KBM-7 (cell line): Measurements from ENCODE around the gene UQCR10.
A peak's percentile ranks its signal among the peaks of the same experiment; 100 is the strongest.

Experiments used
- DNase-seq: peaks from one replicate; pipeline ENCODE4 v3.0.0-alpha.2; 2015
- in situ Hi-C: fragments of 300-500 bp; cut with MboI; formaldehyde crosslinking; loops from 2 replicates; pipeline ENCODE4 v1.14.3; 2020; ENCODE audit warnings: low sequenced_read_pairs, low pct_unique_long_range_greater_than_20kb, mixed read lengths

The UQCR10 gene

GRCh38 chr22:29756341-29756740 lies 10.8 kb upstream of the UQCR10 start:
- in situ Hi-C loops: no loop called here
- no peak for DNase-seq

GRCh38 chr22:29757096-29757495 lies 10.1 kb upstream of the UQCR10 start:
- in situ Hi-C loops: no loop called here
- no peak for DNase-seq

- in situ Hi-C loops: no loop called here
- DNase-seq: no peak
Measured at GRCh38 chr22:29758068-29758622, 9.0 kb upstream of the UQCR10 start.

- no peak for DNase-seq
- in situ Hi-C loops: no loop called here
Measured at GRCh38 chr22:29758959-29759358, 8.2 kb upstream of the UQCR10 start.

- DNase-seq: no peak
- in situ Hi-C loops: no loop called here
Measured at GRCh38 chr22:29762263-29762662, 4.9 kb upstream of the UQCR10 start.

- in situ Hi-C loops: no loop called here
- no peak for DNase-seq
Measured at GRCh38 chr22:29765905-29766631, 1.1 kb upstream of the UQCR10 start.

- in situ Hi-C loops: no loop called here
Measured at GRCh38 chr22:29766632-29767170, 468 bp upstream of the UQCR10 start, which contains the start of gene ZMAT5. Gene ZMAT5 (minus strand): TSS chr22:29767007. CDS start chr22:29748544, 18,463 bp downstream.

GRCh38 chr22:29768052-29768693 lies 1.0 kb downstream of the UQCR10 start:
- in situ Hi-C loops: no loop called here
- DNase-seq: no peak

More at GRCh38 chr22:29766632-29767170, 468 bp upstream of the UQCR10 start, which contains the start of gene ZMAT5:
- DNase-seq: peak; percentile 98

GRCh38 chr22:29769723-29770321 lies 2.7 kb downstream of the UQCR10 start:
- no peak for DNase-seq
- in situ Hi-C loops: no loop called here

- DNase-seq: peak; percentile 43
- in situ Hi-C loops: no loop called here
Measured at GRCh38 chr22:29772170-29772641, 5.0 kb downstream of the UQCR10 start.

- in situ Hi-C loops: no loop called here
- DNase-seq: no peak
Measured at GRCh38 chr22:29773233-29773632, 6.1 kb downstream of the UQCR10 start.

GRCh38 chr22:29780220-29780619 lies 13.1 kb downstream of the UQCR10 start:
- in situ Hi-C loops: no loop called here
- DNase-seq: no peak

- in situ Hi-C loops: no loop called here
- no peak for DNase-seq
Measured at GRCh38 chr22:29780748-29781676, 13.8 kb downstream of the UQCR10 start.

GRCh38 chr22:29782061-29782845 lies 15.1 kb downstream of the UQCR10 start:
- DNase-seq: no peak
- in situ Hi-C loops: no loop called here

- in situ Hi-C loops: no loop called here
- DNase-seq: no peak
Measured at GRCh38 chr22:29784451-29785361, 17.5 kb downstream of the UQCR10 start.

GRCh38 chr22:29786031-29786430 lies 18.9 kb downstream of the UQCR10 start:
- DNase-seq: no peak
- in situ Hi-C loops: no loop called here
